ENCODE results near the gene ASL.

DNA sequence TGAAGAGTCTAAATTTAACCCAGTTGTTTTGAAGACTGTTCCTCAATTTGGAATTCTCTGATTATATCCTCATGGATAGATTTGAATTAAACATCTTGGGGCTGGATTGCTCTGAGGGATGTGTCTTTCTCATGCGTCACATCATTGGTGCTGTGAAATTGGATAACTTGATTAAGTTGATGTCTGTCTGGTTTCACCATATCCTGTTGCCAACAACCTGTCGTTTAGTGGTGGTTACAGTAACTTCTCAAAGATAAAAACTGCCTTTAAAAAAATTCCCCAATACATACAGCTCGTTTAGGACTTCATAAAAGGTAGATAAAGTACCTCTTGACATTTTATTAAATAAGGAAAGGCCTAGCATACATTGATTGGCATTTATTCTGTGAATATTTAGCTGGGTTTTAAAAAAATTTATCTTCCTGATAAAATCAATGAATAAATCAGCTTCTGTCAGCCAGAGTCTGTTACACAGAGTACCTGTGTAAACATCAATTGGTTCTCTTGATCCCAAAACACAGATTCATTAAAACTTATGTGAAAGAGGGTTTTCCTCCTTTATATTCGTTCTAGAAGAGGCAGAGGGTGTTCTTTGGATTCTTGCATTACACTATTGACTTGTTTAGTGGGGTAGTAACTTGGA lies 49.6 kb downstream of the ASL start:
- no peak for TF ChIP-seq EZH2phosphoT487 (IDR thresholded peaks at IDR 0.05; ENCODE audit: low read length)
- TF ChIP-seq, protein P1, sequence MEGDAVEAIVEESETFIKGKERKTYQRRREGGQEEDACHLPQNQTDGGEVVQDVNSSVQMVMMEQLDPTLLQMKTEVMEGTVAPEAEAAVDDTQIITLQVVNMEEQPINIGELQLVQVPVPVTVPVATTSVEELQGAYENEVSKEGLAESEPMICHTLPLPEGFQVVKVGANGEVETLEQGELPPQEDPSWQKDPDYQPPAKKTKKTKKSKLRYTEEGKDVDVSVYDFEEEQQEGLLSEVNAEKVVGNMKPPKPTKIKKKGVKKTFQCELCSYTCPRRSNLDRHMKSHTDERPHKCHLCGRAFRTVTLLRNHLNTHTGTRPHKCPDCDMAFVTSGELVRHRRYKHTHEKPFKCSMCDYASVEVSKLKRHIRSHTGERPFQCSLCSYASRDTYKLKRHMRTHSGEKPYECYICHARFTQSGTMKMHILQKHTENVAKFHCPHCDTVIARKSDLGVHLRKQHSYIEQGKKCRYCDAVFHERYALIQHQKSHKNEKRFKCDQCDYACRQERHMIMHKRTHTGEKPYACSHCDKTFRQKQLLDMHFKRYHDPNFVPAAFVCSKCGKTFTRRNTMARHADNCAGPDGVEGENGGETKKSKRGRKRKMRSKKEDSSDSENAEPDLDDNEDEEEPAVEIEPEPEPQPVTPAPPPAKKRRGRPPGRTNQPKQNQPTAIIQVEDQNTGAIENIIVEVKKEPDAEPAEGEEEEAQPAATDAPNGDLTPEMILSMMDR (IDR thresholded peaks at IDR 0.05; ENCODE audit: low read length): no peak
- TF ChIP-seq EZH2 (optimal IDR thresholded peaks at IDR 0.05; ENCODE audit: low read depth, low read length): no peak
